ENCODE data around the gene SIGLEC14.

Gene SIGLEC14

GRCh38 chr19:51640386-51640785 is 6.2 kb downstream of the SIGLEC14 start:
- H3K9me3 ChIP-seq (ENCODE audit: control insufficient read depth, insufficient read depth, low read depth, low read length): no peaks in the 10 kb centered on the region; the same call in 1 of the 2 replicates
- no peaks in the 10 kb centered on the region for H3K4me1 ChIP-seq (ENCODE audit: control insufficient read depth, insufficient read depth, low read length)
- ChIA-PET POLR2A (interaction anchor here (1.3 kb wide), 1 partner anchor 17 kb away, joined by 3 read pairs; no protein-coding TSS in a partner anchor), CTCF (interaction anchor here (0.5 to 1.4 kb wide), 6 partner anchors 20 to 840 kb away, joined by 3 to 4 read pairs (median 3); no protein-coding TSS in a partner anchor)
- TF ChIP-seq ZNF837 (tag by site-specific recombination; IDR thresholded peaks at IDR 0.05): no peak
- TF ChIP-seq ZNF10 (tag by site-specific recombination; IDR thresholded peaks at IDR 0.05): no peak
- no peak for TF ChIP-seq HOXD13 (CRISPR knock-in tag; IDR thresholded peaks at IDR 0.05; ENCODE audit: borderline replicate concordance)
- no peak for TF ChIP-seq ZNF571 (tag by site-specific recombination; IDR thresholded peaks at IDR 0.05)
- no peak for TF ChIP-seq ZNF580 (tag by site-specific recombination; IDR thresholded peaks at IDR 0.05)
- TF ChIP-seq GLIS2 (tag by site-specific recombination; IDR thresholded peaks at IDR 0.05): no peak
- TF ChIP-seq ZNF341 (tag by site-specific recombination; IDR thresholded peaks at IDR 0.05; ENCODE audit: low read depth): no peak
- no peak for TF ChIP-seq ZNF202 (tag by site-specific recombination; IDR thresholded peaks at IDR 0.05; ENCODE audit: borderline replicate concordance)
- TF ChIP-seq KLF7 (tag by site-specific recombination; IDR thresholded peaks at IDR 0.05; ENCODE audit: borderline replicate concordance): no peak
- no peak for TF ChIP-seq PBX3 (CRISPR knock-in tag; IDR thresholded peaks at IDR 0.05)
- no peak for TF ChIP-seq ZBTB6 (tag by site-specific recombination; IDR thresholded peaks at IDR 0.05)
- TF ChIP-seq ZNF843 (tag by site-specific recombination; IDR thresholded peaks at IDR 0.05): no peak
- no peak overlapping the region for H3K4me3 ChIP-seq (ENCODE audit: low read depth, low read length)
- H3K27ac ChIP-seq (ENCODE audit: extremely low read depth, low read depth, low read length): no peak overlapping the region
- no peaks in the 10 kb centered on the region for H3K36me3 ChIP-seq (ENCODE audit: control insufficient read depth in 2 of 2, insufficient read depth in 1 of 2, low read length in 2 of 2)

- CTCF ChIA-PET: interaction anchor here (0.5 to 1.4 kb wide), 6 partner anchors 20 to 840 kb away, joined by 3 to 4 read pairs (median 3); no protein-coding TSS in a partner anchor
- no peaks in the 10 kb centered on the region; the same call in 1 of the 2 replicates for H3K9me3 ChIP-seq (ENCODE audit: control insufficient read depth, insufficient read depth, low read depth, low read length)
- POLR2A ChIA-PET: interaction anchor here (1.3 kb wide), 1 partner anchor 17 kb away, joined by 3 read pairs; no protein-coding TSS in a partner anchor
- TF ChIP-seq BCL11A (tag by site-specific recombination; IDR thresholded peaks at IDR 0.05; ENCODE audit: low read depth) (no peak), BCL6B (tag by site-specific recombination; IDR thresholded peaks at IDR 0.05) (no peak), ZFHX2 (tag by site-specific recombination; conservative IDR thresholded peaks at IDR 0.05) (no peak), ZBTB26 (tag by site-specific recombination; optimal IDR thresholded peaks at IDR 0.05) (no peak), ZNF776 (tag by site-specific recombination; IDR thresholded peaks at IDR 0.05; ENCODE audit: borderline replicate concordance) (no peak), ZNF654 (tag by site-specific recombination; IDR thresholded peaks at IDR 0.05; ENCODE audit: low read depth) (no peak), ZNF354C (tag by site-specific recombination; IDR thresholded peaks at IDR 0.05; ENCODE audit: borderline replicate concordance, low read depth) (no peak), ZNF398 (tag by site-specific recombination; IDR thresholded peaks at IDR 0.05) (no peak), ZNF223 (tag by site-specific recombination; IDR thresholded peaks at IDR 0.05) (no peak), ZNF610 (tag by site-specific recombination; IDR thresholded peaks at IDR 0.05; ENCODE audit: borderline replicate concordance) (no peak), ZNF157 (tag by site-specific recombination; IDR thresholded peaks at IDR 0.05) (no peak), MEIS1 (CRISPR knock-in tag; IDR thresholded peaks at IDR 0.05; ENCODE audit: borderline replicate concordance) (no peak), PBX3 (CRISPR knock-in tag; IDR thresholded peaks at IDR 0.05) (no peak), ZNF791 (tag by site-specific recombination; IDR thresholded peaks at IDR 0.05) (no peak), ZNF629 (tag by site-specific recombination; IDR thresholded peaks at IDR 0.05) (no peak), ZFP69B (tag by site-specific recombination; IDR thresholded peaks at IDR 0.05) (no peak), KLF16 (tag by site-specific recombination; IDR thresholded peaks at IDR 0.05) (no peak)
Observed at GRCh38 chr19:51639916-51640315, 6.7 kb downstream of the SIGLEC14 start.

More at GRCh38 chr19:51639916-51640315, 6.7 kb downstream of the SIGLEC14 start:
- H3K4me1 ChIP-seq (ENCODE audit: control insufficient read depth, insufficient read depth, low read length): no peaks in the 10 kb centered on the region
- no peaks in the 10 kb centered on the region for H3K36me3 ChIP-seq (ENCODE audit: control insufficient read depth in 2 of 2, insufficient read depth in 1 of 2, low read length in 2 of 2)
- no peak overlapping the region for H3K4me3 ChIP-seq (ENCODE audit: low read depth, low read length)
- H3K27ac ChIP-seq (ENCODE audit: extremely low read depth, low read depth, low read length): no peak overlapping the region

All from HEK293 (cell line).